ENCODE results near the gene KIRREL3. TPM values are rescaled to one million over a fixed set of nuclear protein-coding genes. Genes with fewer than 3 reads are reported as not detected.

The KIRREL3 gene
- total and polyA plus RNA-seq, 2 of the 4 experiments (the other 2 are of a cell fraction): 10.9 to 15.9 TPM

DNA sequence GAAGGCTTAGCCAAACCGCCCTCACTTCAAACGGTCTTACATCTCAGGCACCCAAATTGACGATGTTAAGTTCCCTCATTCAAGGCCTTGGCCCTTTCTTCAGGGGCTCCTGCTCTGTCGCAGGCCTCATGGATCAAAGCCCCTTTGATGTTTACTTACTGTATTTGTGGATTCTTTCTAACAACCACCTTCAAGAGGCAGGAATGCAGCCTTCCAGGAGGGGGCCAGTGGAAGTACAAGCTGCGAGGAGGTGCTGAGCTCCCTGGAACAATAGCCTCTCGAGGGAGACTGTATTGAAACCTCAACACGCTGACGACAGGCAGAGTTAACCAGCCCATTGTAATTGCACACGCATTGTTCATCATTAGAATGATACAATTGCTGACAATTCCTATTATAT lies 436.0 kb downstream of the KIRREL3 start:
- no peak overlapping the region for H3K14ac ChIP-seq (replicated peaks; ENCODE audit: low read depth, low read length)
- H3K27me3 ChIP-seq (ENCODE audit: control insufficient read depth, insufficient read depth, low read length): no peaks in the 10 kb centered on the region
- no peak overlapping the region for H2AK9ac ChIP-seq (replicated peaks; ENCODE audit: low read depth, low read length, poor library complexity)
- no peak overlapping the region for H4K8ac ChIP-seq (ENCODE audit: low read depth in 2 of 2, low read length in 2 of 2)
- H3K79me1 ChIP-seq (ENCODE audit: low read depth in 1 of 2, low read length in 2 of 2): no peaks in the 10 kb centered on the region
- no peaks in the 10 kb centered on the region for H3K9me3 ChIP-seq (ENCODE audit: control insufficient read depth, insufficient read depth, low read length)
- H3K23ac ChIP-seq (ENCODE audit: low read depth, low read length): no peak overlapping the region
- no peak overlapping the region for H3K56ac ChIP-seq (ENCODE audit: extremely low read depth, insufficient read depth, low read length)
- ChIA-PET CTCF (no interaction called here), POLR2A (ENCODE audit: unreplicated experiment) (no interaction called here)
- DNase-seq (no peak), ATAC-seq (ENCODE audit: low read depth) (no peak)
- no peak overlapping the region for H3K9ac ChIP-seq (ENCODE audit: low read depth, low read length)
- intact Hi-C loops (cut with micrococcal nuclease): no loop called here
- H2AK5ac ChIP-seq (ENCODE audit: low read depth, low read length): no peak overlapping the region
- no peak overlapping the region for H3K4me3 ChIP-seq (ENCODE audit: insufficient read depth, low read depth, low read length)
- no peaks in the 10 kb centered on the region for H3K36me3 ChIP-seq (ENCODE audit: control insufficient read depth, insufficient read depth, low read length)
- no peak overlapping the region for H4K5ac ChIP-seq (ENCODE audit: low read depth, low read length)
- TF ChIP-seq CHD1 (IDR thresholded peaks at IDR 0.05; ENCODE audit: low read depth, low read length): no peak
- no peak for TF ChIP-seq MAZ (IDR thresholded peaks at IDR 0.05; ENCODE audit: borderline replicate concordance, low read depth, low read length)
- TF ChIP-seq RFX5 (IDR thresholded peaks at IDR 0.05; ENCODE audit: low read depth, low read length): no peak
- TF ChIP-seq, protein P1, sequence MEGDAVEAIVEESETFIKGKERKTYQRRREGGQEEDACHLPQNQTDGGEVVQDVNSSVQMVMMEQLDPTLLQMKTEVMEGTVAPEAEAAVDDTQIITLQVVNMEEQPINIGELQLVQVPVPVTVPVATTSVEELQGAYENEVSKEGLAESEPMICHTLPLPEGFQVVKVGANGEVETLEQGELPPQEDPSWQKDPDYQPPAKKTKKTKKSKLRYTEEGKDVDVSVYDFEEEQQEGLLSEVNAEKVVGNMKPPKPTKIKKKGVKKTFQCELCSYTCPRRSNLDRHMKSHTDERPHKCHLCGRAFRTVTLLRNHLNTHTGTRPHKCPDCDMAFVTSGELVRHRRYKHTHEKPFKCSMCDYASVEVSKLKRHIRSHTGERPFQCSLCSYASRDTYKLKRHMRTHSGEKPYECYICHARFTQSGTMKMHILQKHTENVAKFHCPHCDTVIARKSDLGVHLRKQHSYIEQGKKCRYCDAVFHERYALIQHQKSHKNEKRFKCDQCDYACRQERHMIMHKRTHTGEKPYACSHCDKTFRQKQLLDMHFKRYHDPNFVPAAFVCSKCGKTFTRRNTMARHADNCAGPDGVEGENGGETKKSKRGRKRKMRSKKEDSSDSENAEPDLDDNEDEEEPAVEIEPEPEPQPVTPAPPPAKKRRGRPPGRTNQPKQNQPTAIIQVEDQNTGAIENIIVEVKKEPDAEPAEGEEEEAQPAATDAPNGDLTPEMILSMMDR (conservative IDR thresholded peaks at IDR 0.05; ENCODE audit: low read depth, low read length): no peak
- TF ChIP-seq, protein P2, sequence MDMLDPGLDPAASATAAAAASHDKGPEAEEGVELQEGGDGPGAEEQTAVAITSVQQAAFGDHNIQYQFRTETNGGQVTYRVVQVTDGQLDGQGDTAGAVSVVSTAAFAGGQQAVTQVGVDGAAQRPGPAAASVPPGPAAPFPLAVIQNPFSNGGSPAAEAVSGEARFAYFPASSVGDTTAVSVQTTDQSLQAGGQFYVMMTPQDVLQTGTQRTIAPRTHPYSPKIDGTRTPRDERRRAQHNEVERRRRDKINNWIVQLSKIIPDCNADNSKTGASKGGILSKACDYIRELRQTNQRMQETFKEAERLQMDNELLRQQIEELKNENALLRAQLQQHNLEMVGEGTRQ (IDR thresholded peaks at IDR 0.05; ENCODE audit: low read depth, low read length): no peak
- no peak for TF ChIP-seq MXI1 (IDR thresholded peaks at IDR 0.05; ENCODE audit: borderline replicate concordance, low read depth, low read length)
- TF ChIP-seq POLR2A (IDR thresholded peaks at IDR 0.05; ENCODE audit: low read depth, low read length): no peak
- TF ChIP-seq RCOR1 (IDR thresholded peaks at IDR 0.05; ENCODE audit: insufficient replicate concordance, low read length): no peak
- TF ChIP-seq CEBPB (IDR thresholded peaks at IDR 0.05; ENCODE audit: low read depth, low read length): no peak
- TF ChIP-seq FOS (IDR thresholded peaks at IDR 0.05; ENCODE audit: low read depth, low read length): no peak
- no peak for TF ChIP-seq MAFK (IDR thresholded peaks at IDR 0.05; ENCODE audit: low read depth, low read length)
- no peak for TF ChIP-seq NFE2L2 (IDR thresholded peaks at IDR 0.05; ENCODE audit: low read depth, low read length)
- TF ChIP-seq, protein P3, sequence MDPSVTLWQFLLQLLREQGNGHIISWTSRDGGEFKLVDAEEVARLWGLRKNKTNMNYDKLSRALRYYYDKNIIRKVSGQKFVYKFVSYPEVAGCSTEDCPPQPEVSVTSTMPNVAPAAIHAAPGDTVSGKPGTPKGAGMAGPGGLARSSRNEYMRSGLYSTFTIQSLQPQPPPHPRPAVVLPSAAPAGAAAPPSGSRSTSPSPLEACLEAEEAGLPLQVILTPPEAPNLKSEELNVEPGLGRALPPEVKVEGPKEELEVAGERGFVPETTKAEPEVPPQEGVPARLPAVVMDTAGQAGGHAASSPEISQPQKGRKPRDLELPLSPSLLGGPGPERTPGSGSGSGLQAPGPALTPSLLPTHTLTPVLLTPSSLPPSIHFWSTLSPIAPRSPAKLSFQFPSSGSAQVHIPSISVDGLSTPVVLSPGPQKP (IDR thresholded peaks at IDR 0.05; ENCODE audit: borderline replicate concordance, low read depth, low read length): no peak
- H3K4ac ChIP-seq (ENCODE audit: low read depth, low read length): no peak overlapping the region
- no peak overlapping the region for H2BK20ac ChIP-seq (ENCODE audit: low read depth, low read length)
- no peak overlapping the region for H3K27ac ChIP-seq (ENCODE audit: insufficient read depth, low read length)
- no peak overlapping the region for H2BK120ac ChIP-seq (ENCODE audit: low read depth, low read length)
- no TSS peak for BruUV-seq (replicated peaks)
- dilution Hi-C loops (cut with HindIII; ENCODE audit: low sequenced_read_pairs, unreplicated experiment): no loop called here
- in situ Hi-C loops (cut with MboI; ENCODE audit: low sequenced_read_pairs): no loop called here
- H3K9me1 ChIP-seq (ENCODE audit: insufficient read depth, low read length): peaks cover 7% of the 10 kb centered on the region
- H2BK5ac ChIP-seq (ENCODE audit: low read depth, low read length, poor library complexity, severe bottlenecking): no peak overlapping the region
- no peak overlapping the region for H3K4me2 ChIP-seq (ENCODE audit: low read depth, low read length)
- H4K91ac ChIP-seq (ENCODE audit: insufficient read depth, low read depth, low read length): no peak overlapping the region
- WGBS, 2 experiments (ENCODE audit: extremely low coverage in 2 of 2, insufficient read length in 1 of 2): 43% methylated on average over 3 of the region's 9 CpGs; no CpG with 5 or more reads in 1 of the 2 experiments
- H3K18ac ChIP-seq (ENCODE audit: low read depth, low read length): no peak overlapping the region
- H2BK15ac ChIP-seq (ENCODE audit: low read depth, low read length): no peak overlapping the region
- H2AFZ ChIP-seq (replicated peaks; ENCODE audit: low read length, poor library complexity): no peak overlapping the region
- peaks cover 7% of the 10 kb centered on the region; the same call in 1 of the 2 replicates for H4K20me1 ChIP-seq (ENCODE audit: insufficient read depth, low read length)
- H3K4me1 ChIP-seq (ENCODE audit: control insufficient read depth, insufficient read depth, low read length): no peaks in the 10 kb centered on the region

Data from IMR-90 (cell line).